Activated CD8-positive, alpha-beta memory T cell treated with anti-CD3 and anti-CD28 coated beads, Interleukin-2, amount 50 U/mL, for 48 hours (primary cell): ENCODE measurements around the gene MARCHF3.
"Not testable (repeated sequence)": the region's sequence is repeated elsewhere in the genome, so short reads cannot be mapped to it uniquely, and the experiment has no call there.

Experiments used
- DNase-seq: peaks from one replicate; pipeline ENCODE4 v3.0.0-alpha.2; 2020

Gene MARCHF3

DNA sequence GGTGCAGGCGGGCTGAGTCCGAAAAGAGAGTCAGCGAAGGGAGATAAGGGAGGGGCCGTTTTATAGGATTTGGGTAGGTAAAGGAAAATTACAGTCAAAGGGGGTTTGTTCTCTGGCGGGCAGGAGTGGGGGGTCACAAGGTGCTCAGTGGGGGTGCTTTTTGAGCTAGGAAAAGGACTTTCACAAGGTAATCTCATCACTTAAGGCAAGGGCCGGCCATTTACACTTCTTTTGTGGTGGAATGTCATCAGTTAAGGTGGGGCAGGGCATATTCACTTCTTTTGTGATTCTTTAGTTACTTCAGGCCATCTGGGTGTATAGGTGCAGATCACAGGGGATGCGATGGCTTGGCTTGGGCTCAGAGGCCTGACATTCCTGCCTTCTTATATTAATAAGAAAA, 191.0 kb downstream of the MARCHF3 start:
- DNase-seq = not testable (repeated sequence)

DNA sequence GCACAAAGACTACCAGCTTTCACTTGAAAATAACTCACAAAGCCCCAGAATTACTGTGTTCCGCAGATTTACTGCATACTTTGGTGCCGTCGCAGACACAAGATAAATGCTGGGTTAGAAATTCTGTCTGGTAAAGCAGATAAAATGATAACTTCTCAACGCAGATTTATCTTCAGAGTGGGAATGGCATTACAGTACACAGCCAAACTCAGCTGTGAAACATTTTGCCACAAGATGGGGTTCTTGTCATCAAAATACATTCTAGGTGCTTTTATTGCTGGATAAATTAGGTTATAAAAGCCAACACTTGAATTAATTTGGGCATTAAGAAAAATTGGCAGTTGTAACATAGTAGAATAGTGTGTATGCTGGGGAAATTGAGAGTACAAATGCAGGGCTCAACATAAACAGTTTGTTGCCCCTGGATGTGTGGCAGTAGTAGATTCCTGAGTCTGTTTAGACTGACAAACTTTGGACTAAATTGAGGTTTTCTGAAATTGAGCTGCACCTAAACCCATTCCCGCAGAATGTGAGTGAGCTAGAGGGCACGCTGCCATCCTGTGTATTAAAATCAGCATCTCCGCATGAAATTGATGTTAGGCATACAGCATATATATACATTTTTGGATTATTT, 192.3 kb downstream of the MARCHF3 start:
- DNase-seq = no peak

DNA sequence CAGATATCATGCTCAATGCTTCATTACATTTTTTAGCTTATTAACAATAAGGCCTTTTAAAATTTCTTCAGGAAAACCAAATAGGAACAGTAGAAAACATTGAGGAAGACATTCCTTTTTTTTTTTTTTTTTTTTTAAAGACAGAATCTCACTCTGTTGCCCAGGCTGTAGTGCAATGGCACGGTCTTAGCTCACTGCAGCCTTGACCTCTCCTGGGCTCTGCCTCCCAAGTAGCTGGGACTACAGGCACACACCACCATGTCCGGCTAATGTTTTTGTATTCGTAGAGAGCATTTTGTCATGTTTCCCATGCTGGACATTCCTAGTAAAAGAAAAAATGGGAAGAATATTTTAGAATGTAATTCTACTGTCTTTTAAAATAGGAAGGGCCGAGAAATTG, 193.1 kb downstream of the MARCHF3 start:
- no peak for DNase-seq

DNA sequence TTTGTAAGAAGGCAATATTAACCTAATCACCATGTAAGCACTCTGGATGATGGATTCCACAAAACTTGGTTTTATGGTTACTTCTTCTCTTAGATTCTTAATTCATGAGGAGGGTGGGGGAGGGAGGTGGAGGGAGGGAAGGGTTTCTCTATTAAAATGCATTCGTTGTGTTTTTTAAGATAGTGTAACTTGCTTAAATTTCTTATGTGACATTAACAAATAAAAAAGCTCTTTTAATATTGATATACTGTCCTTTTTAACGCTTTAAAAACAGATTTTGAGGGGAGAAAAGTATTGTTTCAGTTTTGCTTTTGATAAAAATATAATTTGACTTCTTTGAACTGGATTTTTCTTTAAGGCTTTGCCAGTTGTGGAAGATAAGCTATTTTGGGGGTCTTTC, 193.6 kb downstream of the MARCHF3 start:
- no peak for DNase-seq

DNA sequence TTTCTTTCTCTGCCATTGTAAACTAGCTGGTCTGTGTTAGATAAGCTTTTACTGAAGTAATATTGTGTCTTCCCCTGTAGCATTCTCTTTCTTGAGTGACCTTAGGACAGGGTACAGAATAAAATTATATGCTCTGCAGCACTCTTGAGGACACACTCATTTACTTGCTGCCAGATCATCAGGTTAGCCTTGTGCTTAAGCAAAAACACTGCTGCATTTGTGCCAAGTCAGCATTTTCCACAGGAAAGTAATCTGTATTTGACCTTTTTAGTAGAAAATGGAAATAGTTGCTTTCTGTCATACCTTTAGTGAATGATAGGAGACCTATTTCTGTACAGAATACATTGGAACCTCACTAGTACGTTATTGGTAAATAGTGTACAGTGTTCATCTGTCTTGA, 199.2 kb downstream of the MARCHF3 start:
- DNase-seq = no peak

DNA sequence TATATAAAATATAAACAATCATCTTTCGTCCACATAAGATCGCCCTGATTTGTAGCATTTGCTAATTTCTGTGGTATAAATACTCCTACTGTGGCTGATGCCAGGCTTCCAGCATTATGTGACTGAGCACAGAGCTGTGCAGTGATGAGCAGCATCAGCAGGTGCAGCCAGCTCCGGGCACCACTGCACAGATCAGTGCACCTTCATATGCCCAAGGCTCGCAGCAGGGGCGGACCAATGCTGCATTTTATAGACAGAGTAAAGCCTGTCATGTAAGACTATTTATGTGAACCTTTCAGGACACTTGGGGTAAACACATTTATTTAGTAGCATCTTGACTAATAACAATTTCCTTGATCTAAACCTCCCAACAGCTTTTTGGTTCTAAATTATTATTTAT, 200.3 kb downstream of the MARCHF3 start:
- DNase-seq = no peak

DNA sequence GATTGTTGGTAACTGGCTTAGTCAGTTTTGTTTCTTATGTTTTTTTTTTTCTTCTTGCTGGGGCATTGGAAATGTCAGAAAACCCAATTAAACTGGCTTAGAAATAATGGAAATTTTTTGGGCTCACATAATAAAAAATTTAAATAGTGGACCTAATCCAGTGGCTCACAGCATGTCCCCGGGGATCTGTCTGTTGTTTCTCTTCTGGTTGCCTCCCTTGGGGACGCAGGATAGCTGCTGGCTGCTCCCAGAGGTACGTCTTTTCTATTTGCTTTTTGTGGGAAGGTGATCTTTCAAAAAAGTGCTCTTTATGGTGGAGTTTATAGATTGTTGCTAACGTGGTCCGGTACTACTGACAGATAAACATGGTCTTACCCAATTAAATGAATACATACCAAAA, 201.3 kb downstream of the MARCHF3 start:
- no peak for DNase-seq

DNA sequence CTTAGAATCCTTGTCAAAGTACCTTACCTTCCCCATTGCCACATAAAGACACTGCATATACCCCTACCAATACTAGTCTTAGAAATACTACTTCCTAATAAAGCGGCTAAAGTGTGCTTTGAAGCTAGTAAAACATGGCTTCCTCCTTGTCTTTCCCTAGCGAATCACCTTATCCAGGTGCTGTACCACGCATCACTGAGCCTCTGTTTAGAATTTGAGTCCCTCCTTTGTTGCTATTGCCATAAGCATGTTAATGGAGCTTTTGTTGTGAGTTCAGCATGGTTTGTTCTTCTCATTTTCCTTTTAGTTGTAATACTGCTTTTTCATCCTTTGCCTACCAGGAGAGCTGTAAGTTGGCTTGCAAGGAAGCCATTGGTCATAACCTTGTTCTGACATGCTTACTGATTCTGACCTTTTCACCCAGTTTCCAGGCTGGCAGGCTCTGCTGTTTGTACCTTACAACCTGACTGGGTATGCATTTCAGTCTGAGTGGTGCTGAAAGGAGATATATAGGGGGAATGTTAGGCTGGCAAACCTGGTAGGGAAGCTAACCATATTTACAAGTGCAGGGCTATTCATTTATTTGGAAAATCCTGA, 203.6 kb downstream of the MARCHF3 start:
- DNase-seq = no peak

DNA sequence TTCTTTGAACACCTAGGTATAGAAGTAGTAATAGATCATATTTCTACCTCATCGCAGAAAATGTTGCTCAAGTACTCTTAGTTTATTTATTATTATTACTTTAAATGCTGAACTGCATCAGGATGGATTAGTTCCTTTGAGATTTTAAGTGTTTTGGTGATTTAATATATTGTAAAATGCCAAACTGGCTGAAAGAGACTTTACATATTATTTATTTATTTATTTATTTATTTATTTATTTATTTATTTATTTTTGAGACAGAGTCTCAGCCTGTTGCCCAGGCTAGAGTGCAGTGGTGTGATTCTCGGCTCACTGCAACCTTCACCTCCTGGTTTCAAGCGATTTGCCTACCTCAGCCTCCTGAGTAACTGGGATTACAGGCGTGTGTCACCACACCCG, 211.1 kb downstream of the MARCHF3 start:
- no peak for DNase-seq

DNA sequence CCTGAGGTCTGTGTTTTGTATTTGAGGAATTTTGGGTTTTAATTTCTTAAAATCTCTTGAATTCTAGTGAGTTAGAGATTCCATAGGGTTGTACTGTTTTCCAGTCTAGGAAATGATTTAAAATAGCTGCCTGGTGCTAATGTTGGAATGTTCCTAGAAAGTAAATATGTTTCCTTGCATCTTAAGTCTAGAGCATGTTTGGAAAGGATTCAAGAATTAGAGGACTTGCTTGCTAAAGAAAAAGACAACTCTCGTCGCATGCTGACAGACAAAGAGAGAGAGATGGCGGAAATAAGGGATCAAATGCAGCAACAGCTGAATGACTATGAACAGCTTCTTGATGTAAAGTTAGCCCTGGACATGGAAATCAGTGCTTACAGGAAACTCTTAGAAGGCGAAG, 211.6 kb downstream of the MARCHF3 start:
- no peak for DNase-seq
